ENCODE measurements around the gene RAPGEF5. TPM values are rescaled to one million over a fixed set of nuclear protein-coding genes. Genes with fewer than 3 reads are reported as not detected.

Gene RAPGEF5
- total and polyA plus RNA-seq, 10 of the 15 experiments (the other 5 are each of a cell fraction or from before 2014, with no cell fraction given) = 0.38 to 4.0 (median 1.6) TPM; not detected in 1

DNA sequence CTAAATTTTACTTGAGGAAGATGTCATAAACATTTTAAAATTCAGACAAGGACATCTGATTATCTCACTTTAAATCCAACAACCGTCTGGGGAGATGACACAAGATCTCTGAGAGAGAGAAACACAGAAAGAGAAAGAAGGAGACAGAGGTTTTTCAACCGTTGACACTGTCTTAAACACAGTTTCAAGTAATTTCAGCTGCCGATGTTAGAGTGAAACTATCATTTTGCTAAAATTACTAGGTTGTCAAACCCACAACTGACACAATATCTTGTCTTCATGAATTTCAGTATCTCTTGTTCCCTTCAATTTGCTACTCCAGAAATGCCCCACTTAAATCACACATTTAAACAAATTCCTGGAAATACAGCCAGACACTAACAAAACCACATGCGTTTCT lies 174.8 kb downstream of the RAPGEF5 start:
- Histone ChIP-seq H3K9ac (ENCODE audit: control insufficient read depth, insufficient read depth, low read length) (no peak overlapping the region), H2AFZ (ENCODE audit: control insufficient read depth, low read depth, low read length) (no peak overlapping the region; the same call in 1 of the 2 replicates), H3K27me3 (replicated peaks in 1 of 2; ENCODE audit: control insufficient read depth in 2 of 2, insufficient read depth in 2 of 2, low read length in 1 of 2) (no peaks in the 10 kb centered on the region), H3K79me2 (ENCODE audit: control insufficient read depth, insufficient read depth, low read length) (no peaks in the 10 kb centered on the region), H3K27ac (ENCODE audit: control insufficient read depth, insufficient read depth) (no peak overlapping the region), H3K4me1 (ENCODE audit: control insufficient read depth, insufficient read depth, low read length) (no peaks in the 10 kb centered on the region), H3K4me2 (ENCODE audit: control insufficient read depth, insufficient read depth) (peak overlapping the region; percentile 54), H4K20me1 (ENCODE audit: control insufficient read depth, insufficient read depth) (no peaks in the 10 kb centered on the region), H3K4me3 (no peak overlapping the region), H3K36me3 (ENCODE audit: control insufficient read depth in 2 of 2, insufficient read depth in 2 of 2, low read length in 1 of 2) (no peaks in the 10 kb centered on the region), H3K9me3 (replicated peaks; ENCODE audit: control insufficient read depth, insufficient read depth, low read length) (no peaks in the 10 kb centered on the region; the same call in 2 of the 3 replicates)
- FAIRE-seq (peak; percentile 52), DNase-seq (ENCODE audit: low read depth, low spot score) (no peak), ATAC-seq (peak; percentile 53)
- WGBS (ENCODE audit: insufficient coverage, insufficient replicate concordance, low lambda C conversion rate, missing lambda C conversion rate) = 24% methylated on average over 4 of the region's 4 CpGs
- TF ChIP-seq SMAD5 (IDR thresholded peaks at IDR 0.05; ENCODE audit: low read depth) (no peak), SMAD1 (IDR thresholded peaks at IDR 0.05; ENCODE audit: low read depth, partially characterized antibody) (no peak), BCLAF1 (IDR thresholded peaks at IDR 0.05) (no peak), LARP7 (IDR thresholded peaks at IDR 0.05) (no peak), ZNF384 (IDR thresholded peaks at IDR 0.05; ENCODE audit: borderline replicate concordance, low read depth, low read length) (no peak), ZNF592 (IDR thresholded peaks at IDR 0.05) (no peak), HDAC2 (IDR thresholded peaks at IDR 0.05) (no peak), ZSCAN29 (IDR thresholded peaks at IDR 0.05) (no peak), BMI1 (IDR thresholded peaks at IDR 0.05; ENCODE audit: borderline replicate concordance) (no peak)
- in situ Hi-C loops (cut with MboI) = no loop called here
- SMC1A ChIA-PET (ENCODE audit: uncharacterized antibody, unreplicated experiment) = interaction anchor here (1.0 kb wide), 1 partner anchor 13 kb away, joined by 3 read pairs; no protein-coding TSS in a partner anchor
- RAD21 ChIA-PET (ENCODE audit: unreplicated experiment) = no interaction called here
- CTCF ChIA-PET = interaction anchor here (2.1 kb wide), 1 partner anchor 12 kb away, joined by 5 read pairs; no protein-coding TSS in a partner anchor
- BruUV-seq (replicated peaks) = no TSS peak
- intact Hi-C loops (cut with micrococcal nuclease; ENCODE audit: unreplicated experiment) = no loop called here
- POLR2A ChIA-PET = interaction anchor here (1.4 kb wide), 1 partner anchor 11 kb away, joined by 3 read pairs; no protein-coding TSS in a partner anchor

Data from GM12878 (cell line).